HG03457 (cell line): ENCODE measurements around the gene ABCA7.
"Not testable (repeated sequence)": the region's sequence is repeated elsewhere in the genome, so short reads cannot be mapped to it uniquely, and the experiment has no call there.

Experiments
- ATAC-seq: cut with Tn5 transposase; IDR thresholded peaks from one replicate; pipeline ENCODE4 v1.9.1; 2021; ENCODE audit warnings: moderate number of reproducible peaks; ENCODE audit not compliant: unreplicated experiment

Gene ABCA7

GRCh38 chr19:1104311-1105007, 64.6 kb downstream of the ABCA7 start:
- ATAC-seq: no peak

- no peak for ATAC-seq
These were observed 65.3 kb downstream of the ABCA7 start for GRCh38 chr19:1105008-1105872.

GRCh38 chr19:1105873-1106840, 66.2 kb downstream of the ABCA7 start:
- ATAC-seq: no peak

GRCh38 chr19:1106841-1107660, 67.1 kb downstream of the ABCA7 start:
- ATAC-seq: no peak

GRCh38 chr19:1107661-1108261, 67.9 kb downstream of the ABCA7 start:
- ATAC-seq: no peak

- ATAC-seq: no peak
These were observed 68.6 kb downstream of the ABCA7 start for GRCh38 chr19:1108291-1109031.

- ATAC-seq: no peak
These were observed 69.2 kb downstream of the ABCA7 start for GRCh38 chr19:1109032-1109551.

GRCh38 chr19:1109697-1110671, 70.1 kb downstream of the ABCA7 start:
- no peak for ATAC-seq

GRCh38 chr19:1110809-1111640, 71.1 kb downstream of the ABCA7 start:
- no peak for ATAC-seq

- ATAC-seq: no peak
These were observed 71.8 kb downstream of the ABCA7 start for GRCh38 chr19:1111641-1112267.

- no peak for ATAC-seq
These were observed 72.5 kb downstream of the ABCA7 start for GRCh38 chr19:1112268-1113029.

- no peak for ATAC-seq
These were observed 73.4 kb downstream of the ABCA7 start for GRCh38 chr19:1113030-1113985.

GRCh38 chr19:1113986-1114483, 74.1 kb downstream of the ABCA7 start:
- ATAC-seq: no peak

GRCh38 chr19:1114728-1115127, 74.8 kb downstream of the ABCA7 start:
- ATAC-seq: not testable (repeated sequence)
